Stimulated activated CD4-positive, alpha-beta T cell treated with anti-CD3 and anti-CD28 coated beads, TNF-alpha, amount 100 ng/mL, for 24 hours (primary cell): Measurements from ENCODE around the gene POLR2J.
"Not testable (repeated sequence)": the region's sequence is repeated elsewhere in the genome, so short reads cannot be mapped to it uniquely, and the experiment has no call there.

Experiments used
- DNase-seq, 3 experiments: peaks; one replicate each; pipeline ENCODE4 v3.0.0-alpha.2; 2020; ENCODE audit warnings: low read depth in 3 of 3

POLR2J gene

DNA sequence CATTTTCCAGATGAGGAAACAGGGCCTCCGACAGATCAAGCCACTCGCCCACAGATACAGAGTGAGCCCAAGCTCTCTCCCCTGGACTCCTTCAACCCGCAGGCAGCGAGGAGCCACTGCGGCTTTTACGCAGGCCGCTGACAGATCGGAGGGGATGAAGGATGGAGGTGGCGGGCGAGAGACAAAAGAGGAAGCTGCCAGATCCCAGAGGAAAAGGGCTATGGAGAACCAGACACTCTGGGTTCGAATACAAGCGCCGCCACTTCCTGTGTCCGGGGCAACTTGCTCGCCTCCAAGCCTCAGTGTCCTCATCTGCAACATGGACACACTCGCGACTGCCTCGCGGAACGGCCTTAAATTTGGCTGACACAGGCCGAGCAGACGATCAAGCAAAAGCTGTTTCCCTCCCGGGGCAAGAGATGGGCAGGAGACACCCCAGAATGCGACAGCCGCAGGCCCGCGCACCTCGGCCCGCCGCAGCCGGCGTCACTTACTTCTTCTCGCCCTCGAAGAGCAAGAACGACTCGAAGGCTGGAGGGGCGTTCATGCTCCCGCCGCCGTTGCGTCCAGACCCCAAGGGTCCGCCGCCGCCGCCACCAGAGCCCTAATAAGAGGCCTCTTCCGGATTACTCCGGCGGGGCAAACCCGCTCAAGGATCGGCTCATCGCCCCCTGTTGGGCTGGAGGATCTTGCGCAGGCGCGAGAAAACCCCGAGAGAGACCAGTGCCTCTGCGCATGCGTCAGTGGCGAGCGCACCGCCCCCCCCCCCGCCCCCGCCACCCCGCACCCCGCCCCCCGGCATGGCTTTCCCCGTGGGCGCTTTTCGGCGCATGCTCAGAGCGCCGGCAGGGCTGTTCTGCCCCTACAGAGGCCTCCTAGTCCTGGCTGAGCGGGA, at the start of gene POLR2J:
Gene POLR2J, minus strand, starts transcription at position 609 of the 895 bp plus-strand sequence. Its CDS starts 62 bp downstream, at position 547.
- DNase-seq = peak; percentile 75 to 86 (median 80)

GRCh38 chr7:102527822-102528793, 49.4 kb upstream of the POLR2J start:
- DNase-seq = not testable (repeated sequence)

DNA sequence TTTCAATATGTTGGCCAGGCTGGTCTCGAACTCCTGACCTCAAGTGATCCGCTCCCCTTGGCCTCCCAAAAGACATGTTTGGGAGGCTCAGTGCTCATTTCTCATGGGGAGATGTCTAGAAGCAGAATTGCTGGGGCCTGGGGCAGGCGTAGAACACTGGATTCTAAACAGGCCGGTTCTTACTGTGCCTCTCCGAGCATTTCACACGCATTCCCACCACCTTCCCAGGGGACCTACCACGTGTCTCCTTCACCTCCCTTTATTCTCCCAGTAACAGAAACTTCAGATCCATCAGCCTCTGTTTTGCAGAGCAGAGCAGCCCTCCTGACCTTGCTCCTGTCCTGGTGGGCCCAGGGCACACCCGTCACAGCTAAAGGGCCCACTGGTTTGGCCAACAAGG, 48.5 kb upstream of the POLR2J start:
- not testable (repeated sequence) for DNase-seq

DNA sequence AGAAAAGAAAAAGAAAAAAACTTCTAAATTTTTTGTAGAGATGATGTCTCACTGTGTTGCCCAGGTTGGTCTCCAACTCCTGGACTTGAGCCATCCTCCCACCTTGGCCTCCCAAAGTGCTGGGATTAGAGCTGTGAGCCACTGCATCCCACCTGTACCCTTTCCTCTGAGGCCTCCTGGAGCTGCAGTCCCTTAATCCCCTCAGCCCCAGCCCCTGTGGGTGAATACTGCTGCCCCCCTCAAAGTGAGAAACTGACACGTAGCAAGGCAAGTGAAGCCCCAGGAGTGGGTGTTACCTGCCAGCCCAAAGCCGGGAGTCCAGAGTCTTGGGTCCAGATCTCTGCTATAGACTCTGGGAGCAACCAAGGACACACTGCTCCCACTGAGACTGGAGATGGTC, 46.1 kb upstream of the POLR2J start:
- not testable (repeated sequence) for DNase-seq

GRCh38 chr7:102520797-102521196, 42.1 kb upstream of the POLR2J start:
- DNase-seq = not testable (repeated sequence)

DNA sequence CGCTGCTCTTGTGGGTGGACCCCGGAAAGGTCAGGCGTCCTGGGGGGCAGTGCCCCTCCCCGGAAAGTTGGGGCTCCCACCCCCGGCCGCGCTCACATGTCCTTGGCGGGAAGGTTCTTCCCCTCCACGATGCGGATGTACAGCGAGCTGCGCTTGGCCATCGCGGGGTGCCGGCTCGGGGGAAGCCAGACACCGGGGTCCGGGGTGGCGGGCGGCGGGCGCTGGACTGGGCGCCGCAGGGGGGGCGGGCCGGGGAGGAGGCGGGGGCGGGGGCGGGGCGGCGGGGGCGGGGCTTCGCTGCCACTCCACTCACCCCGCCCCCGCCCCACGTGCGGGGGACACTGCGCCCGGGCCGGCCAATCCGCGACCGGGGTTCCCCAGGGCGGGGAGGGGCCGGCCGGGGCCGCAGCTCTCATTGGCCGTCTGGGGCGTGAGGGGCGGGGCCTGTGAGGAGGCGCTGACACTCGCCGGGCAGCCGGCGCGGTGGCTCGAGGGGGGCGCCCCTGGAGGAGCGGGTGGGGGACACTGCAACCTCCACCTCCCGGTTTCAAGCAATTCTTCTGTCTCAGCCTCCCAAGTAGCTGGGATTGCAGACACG, 38.9 kb upstream of the POLR2J start, which contains the start of gene RASA4B:
Gene RASA4B, minus strand, starts transcription at position 228 of the 598 bp plus-strand sequence. Its CDS starts 67 bp downstream, at position 161.
- DNase-seq = not testable (repeated sequence)

GRCh38 chr7:102516951-102517350, 38.2 kb upstream of the POLR2J start:
- DNase-seq = not testable (repeated sequence)

- not testable (repeated sequence) for DNase-seq
These were observed 37.2 kb upstream of the POLR2J start for GRCh38 chr7:102515889-102516288.

- DNase-seq = not testable (repeated sequence)
These were observed 36.4 kb upstream of the POLR2J start for GRCh38 chr7:102514881-102515721.

DNA sequence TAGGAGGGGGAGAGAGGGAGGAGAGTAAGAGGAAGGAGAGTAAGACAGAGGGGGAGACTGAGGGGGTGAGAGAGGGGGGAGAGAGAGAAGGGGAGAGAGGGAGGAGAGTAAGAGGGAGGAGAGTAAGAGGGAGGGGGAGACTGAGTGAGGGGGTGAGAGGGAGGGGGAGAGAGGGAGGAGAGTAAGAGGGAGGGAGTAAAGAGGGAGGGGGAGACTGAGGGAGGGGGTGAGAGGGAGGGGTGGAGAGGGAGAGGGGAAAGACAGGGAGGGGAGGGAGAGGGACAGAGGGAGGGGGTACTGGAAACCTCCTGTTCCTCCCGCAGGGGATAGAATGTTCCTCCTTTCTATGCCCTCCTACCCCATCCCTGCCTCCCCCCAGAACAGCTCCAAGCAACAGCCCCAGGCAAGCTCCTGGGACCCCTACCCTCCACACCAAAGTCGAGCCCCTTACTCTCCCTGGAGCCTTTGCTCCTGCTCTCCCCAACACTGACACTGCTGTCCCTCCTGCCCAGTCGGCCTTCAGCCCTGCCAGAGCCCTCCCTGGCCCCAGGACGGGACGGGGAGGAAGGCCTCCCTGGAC, 34.0 kb upstream of the POLR2J start:
- not testable (repeated sequence) for DNase-seq

GRCh38 chr7:102511860-102512522, 33.3 kb upstream of the POLR2J start:
- not testable (repeated sequence) for DNase-seq

DNA sequence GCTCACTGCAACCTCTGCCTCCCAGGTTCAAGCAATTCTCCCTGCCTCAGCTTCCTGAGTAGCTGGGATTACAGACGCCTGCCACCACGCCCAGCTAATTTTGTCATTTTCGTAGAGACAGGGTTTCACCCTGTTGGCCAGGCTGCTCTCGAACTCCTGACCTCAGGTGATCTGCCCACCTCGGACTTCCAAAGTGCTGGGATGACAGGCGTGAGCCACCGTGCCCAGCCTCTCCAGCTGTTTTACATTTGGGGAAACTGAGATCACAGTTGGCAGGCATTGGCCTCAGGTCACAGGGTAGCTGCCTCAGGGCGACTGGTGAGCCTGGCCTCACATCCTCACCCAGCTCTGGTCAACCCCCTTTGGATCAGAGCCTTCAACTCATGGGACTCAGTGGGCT, 31.9 kb upstream of the POLR2J start:
- not testable (repeated sequence) for DNase-seq

GRCh38 chr7:102507410-102508088, 28.8 kb upstream of the POLR2J start:
- not testable (repeated sequence) for DNase-seq

GRCh38 chr7:102505298-102506185, 26.8 kb upstream of the POLR2J start:
- not testable (repeated sequence) for DNase-seq

DNA sequence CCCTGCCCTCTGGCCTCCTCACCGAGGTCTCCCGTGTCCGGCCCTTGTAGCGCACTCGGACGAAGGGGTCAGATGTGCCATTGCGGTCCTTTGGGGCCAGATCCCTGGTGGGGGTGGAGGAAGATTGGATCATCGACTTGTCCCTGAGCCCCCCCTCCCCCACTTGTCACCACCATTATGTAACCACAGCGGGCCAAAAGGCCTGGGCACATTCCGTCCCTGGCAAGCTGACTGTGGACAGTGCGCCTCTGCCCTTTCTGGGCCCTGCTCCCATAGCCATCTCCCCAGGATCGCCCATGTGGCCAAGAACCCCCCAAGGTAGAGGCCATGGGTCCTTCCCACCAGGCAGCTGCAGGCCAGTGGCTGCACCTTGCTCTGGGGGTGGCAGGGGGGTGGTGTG, 24.4 kb upstream of the POLR2J start:
- DNase-seq = not testable (repeated sequence)

DNA sequence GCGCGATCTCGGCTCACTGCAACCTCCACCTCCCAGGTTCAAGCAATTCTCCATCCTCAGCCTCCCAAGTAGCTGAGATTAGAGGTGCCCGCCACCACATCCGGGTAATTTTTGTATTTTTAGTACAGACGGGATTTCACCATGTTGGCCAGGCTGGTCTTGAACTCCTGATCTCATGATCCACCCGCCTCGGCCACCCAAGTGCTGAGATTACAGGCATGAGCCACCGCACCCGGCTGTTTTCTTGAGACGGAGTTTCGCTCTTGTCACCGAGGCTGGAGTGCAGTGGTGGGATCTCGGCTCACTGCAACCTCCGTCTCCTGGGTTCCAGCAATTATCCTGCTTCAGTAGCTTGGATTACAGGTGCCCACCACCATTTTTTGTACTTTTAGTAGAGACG, 19.6 kb upstream of the POLR2J start:
- DNase-seq = not testable (repeated sequence)

- DNase-seq = not testable (repeated sequence)
These were observed 18.6 kb upstream of the POLR2J start for GRCh38 chr7:102497308-102497707.

GRCh38 chr7:102496861-102497260, 18.1 kb upstream of the POLR2J start:
- not testable (repeated sequence) for DNase-seq
